BLaER1 (cell line): ENCODE measurements around the gene TMED5.

Source experiments
- H3K27ac ChIP-seq: shearing (Covaris generic); formaldehyde crosslinking; 2 replicates; pipeline ENCODE4 v1.8.1; 2022
- H3K27me3 ChIP-seq: shearing (Covaris generic); formaldehyde crosslinking; 2 replicates; pipeline ENCODE4 v1.8.1; 2022
- H3K36me3 ChIP-seq: shearing (Covaris generic); formaldehyde crosslinking; 2 replicates; pipeline ENCODE4 v1.8.1; 2022
- H3K4me1 ChIP-seq: shearing (Covaris generic); formaldehyde crosslinking; 2 replicates; pipeline ENCODE4 v1.8.1; 2022
- H3K4me2 ChIP-seq: shearing (Covaris generic); formaldehyde crosslinking; 2 replicates; pipeline ENCODE4 v1.8.1; 2022
- H3K4me3 ChIP-seq: shearing (Covaris generic); formaldehyde crosslinking; 2 replicates; pipeline ENCODE4 v1.8.1; 2022
- H3K9ac ChIP-seq: shearing (Covaris generic); formaldehyde crosslinking; 2 replicates; pipeline ENCODE4 v1.8.1; 2022
- H3K9me3 ChIP-seq: shearing (Covaris generic); formaldehyde crosslinking; 2 replicates; pipeline ENCODE4 v1.8.1; 2022
- H4K20me1 ChIP-seq: shearing (Covaris generic); formaldehyde crosslinking; 2 replicates; pipeline ENCODE4 v1.8.1; 2022
- Cebpa-rat ChIP-seq: shearing (Covaris generic); IDR thresholded peaks from 2 replicates; pipeline ENCODE4 v1.8.1; 2022

The TMED5 gene

GRCh38 chr1:93129507-93130099, 50.6 kb downstream of the TMED5 start:
- no peak overlapping the region for H3K4me2 ChIP-seq
- no peak overlapping the region for H3K9ac ChIP-seq
- no peaks in the 10 kb centered on the region for H3K9me3 ChIP-seq
- H3K4me3 ChIP-seq: no peak overlapping the region
- H4K20me1 ChIP-seq: peaks cover 51% of the 10 kb centered on the region
- H3K27ac ChIP-seq: no peak overlapping the region
- TF ChIP-seq Cebpa-rat: no peak
- H3K4me1 ChIP-seq: no peaks in the 10 kb centered on the region
- H3K27me3 ChIP-seq: no peaks in the 10 kb centered on the region
- peaks cover 89% of the 10 kb centered on the region for H3K36me3 ChIP-seq

DNA sequence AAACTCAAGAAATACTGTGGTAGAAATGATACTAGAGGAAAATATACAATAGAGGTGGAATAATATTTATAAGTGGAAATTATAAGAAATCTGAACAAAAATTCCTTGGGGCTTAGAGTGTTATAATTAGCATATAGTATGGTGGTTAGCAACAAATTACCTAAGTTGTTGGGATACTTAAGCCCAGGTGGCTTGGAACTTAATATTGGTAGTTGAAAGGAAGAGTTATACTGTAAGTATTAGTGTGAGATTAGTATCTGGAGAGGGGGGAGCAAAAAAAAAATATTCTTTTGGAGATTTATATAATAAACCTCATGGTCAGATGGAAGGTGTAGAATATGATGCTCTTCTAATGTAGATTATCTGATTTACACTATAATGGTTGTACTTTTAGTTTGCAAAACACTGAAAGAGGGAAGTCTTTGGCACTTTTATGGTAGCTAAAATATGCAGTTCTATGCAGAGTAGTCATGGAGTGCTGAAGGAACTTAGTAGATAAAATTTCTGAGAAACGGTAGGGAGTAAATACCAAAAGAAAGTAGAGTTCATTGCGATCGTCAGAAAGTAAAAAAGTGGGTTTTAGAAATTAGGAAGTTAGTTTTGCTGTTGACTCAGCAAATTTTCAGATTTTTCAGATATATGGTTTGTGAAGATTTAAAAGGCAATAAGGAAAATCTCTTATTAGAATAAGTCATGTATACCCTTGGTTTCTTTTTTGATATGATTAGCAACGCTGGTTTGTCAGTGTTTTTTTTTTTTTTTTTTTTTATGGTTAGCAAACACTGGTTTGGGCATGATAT, 55.5 kb downstream of the TMED5 start:
- Histone ChIP-seq H3K9me3 (no peaks in the 10 kb centered on the region), H3K4me2 (no peak overlapping the region), H3K9ac (no peak overlapping the region), H3K27ac (no peak overlapping the region), H3K4me3 (no peak overlapping the region), H3K36me3 (peaks cover 74% of the 10 kb centered on the region), H3K27me3 (no peaks in the 10 kb centered on the region), H4K20me1 (peaks cover 46% of the 10 kb centered on the region), H3K4me1 (no peaks in the 10 kb centered on the region)
- no peak for TF ChIP-seq Cebpa-rat

DNA sequence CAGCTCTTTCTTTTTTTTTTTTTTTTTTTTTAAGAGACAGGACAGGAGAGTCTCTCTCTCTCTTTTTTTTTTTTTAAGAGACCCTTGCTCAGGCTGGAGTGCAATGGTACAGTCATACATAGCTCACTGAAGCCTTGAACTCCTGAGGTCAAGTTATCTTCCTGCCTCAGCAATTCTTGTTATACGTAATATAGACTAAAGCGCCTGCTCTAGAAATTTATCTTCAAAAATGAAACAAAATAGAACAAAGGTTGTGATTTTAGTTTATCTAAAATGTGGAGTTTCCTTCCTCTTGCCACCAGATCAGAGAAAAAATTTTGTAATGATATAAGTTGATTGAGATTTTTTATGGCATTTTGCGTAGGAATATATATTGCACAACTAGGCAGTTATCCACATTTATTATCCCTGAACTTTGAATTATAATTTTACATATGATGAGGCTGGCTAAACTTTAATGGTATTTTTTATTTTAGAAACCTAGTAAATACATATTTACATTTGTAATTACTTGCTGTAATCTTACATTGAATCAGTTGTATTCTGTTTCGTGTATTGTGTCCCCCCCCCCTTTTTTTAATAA, 56.9 kb downstream of the TMED5 start:
- Histone ChIP-seq H3K4me1 (no peaks in the 10 kb centered on the region), H3K4me3 (no peak overlapping the region), H3K27me3 (no peaks in the 10 kb centered on the region), H3K9me3 (no peaks in the 10 kb centered on the region), H3K4me2 (no peak overlapping the region), H3K36me3 (peaks cover 74% of the 10 kb centered on the region), H4K20me1 (peaks cover 61% of the 10 kb centered on the region), H3K27ac (no peak overlapping the region), H3K9ac (no peak overlapping the region)
- TF ChIP-seq Cebpa-rat: no peak

DNA sequence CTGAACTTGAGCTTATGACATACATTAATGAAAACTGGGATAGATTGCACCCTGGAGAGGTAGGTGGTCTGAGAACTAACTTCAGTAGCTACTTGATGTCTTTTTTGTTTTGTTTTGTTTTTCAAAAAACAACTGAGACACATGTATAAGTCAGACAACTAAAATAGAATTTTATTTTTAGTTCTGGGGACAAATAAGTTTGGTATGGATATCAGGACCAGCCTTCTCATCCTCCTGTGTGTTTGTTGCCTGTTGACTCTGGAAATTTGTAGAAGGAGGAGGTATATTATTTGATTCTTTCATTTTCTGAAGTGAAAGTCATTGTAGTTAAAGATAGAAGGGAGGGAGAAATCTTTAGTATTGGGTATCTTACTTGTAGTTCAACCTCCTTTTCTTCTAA, 59.6 kb downstream of the TMED5 start:
- no peak for TF ChIP-seq Cebpa-rat
- H3K4me1 ChIP-seq: no peaks in the 10 kb centered on the region
- no peak overlapping the region for H3K4me3 ChIP-seq
- no peak overlapping the region for H3K27ac ChIP-seq
- H3K4me2 ChIP-seq: no peak overlapping the region
- H3K27me3 ChIP-seq: no peaks in the 10 kb centered on the region
- H3K9ac ChIP-seq: no peak overlapping the region
- peaks cover 72% of the 10 kb centered on the region for H4K20me1 ChIP-seq
- H3K9me3 ChIP-seq: no peaks in the 10 kb centered on the region
- H3K36me3 ChIP-seq: peaks cover 80% of the 10 kb centered on the region

DNA sequence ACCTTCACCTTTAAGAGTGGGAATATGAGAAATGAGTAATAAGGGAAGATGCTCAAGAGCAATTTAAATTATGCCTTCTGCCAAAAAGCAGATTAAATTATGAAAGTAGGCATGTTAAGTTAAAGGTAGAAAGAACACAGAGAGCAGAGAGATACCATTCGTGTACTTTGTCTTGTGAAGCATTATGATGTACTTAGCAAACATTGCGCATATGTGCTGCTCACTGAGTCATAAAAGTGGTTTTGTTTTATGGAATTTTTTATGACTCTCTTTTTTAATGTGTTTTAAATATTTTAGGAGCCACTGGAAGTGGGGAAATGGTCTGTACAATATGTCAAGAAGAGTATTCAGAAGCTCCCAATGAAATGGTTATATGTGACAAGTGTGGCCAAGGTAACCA, 65.8 kb downstream of the TMED5 start:
- TF ChIP-seq Cebpa-rat: no peak
- Histone ChIP-seq H3K27me3 (no peaks in the 10 kb centered on the region), H4K20me1 (peaks cover 98% of the 10 kb centered on the region), H3K27ac (no peak overlapping the region), H3K36me3 (peaks cover 91% of the 10 kb centered on the region), H3K9me3 (no peaks in the 10 kb centered on the region), H3K9ac (no peak overlapping the region), H3K4me3 (no peak overlapping the region), H3K4me1 (no peaks in the 10 kb centered on the region), H3K4me2 (no peak overlapping the region)

- TF ChIP-seq Cebpa-rat: no peak
- no peaks in the 10 kb centered on the region for H3K27me3 ChIP-seq
- no peak overlapping the region for H3K27ac ChIP-seq
- no peak overlapping the region for H3K9ac ChIP-seq
- H3K36me3 ChIP-seq: peaks cover 90% of the 10 kb centered on the region
- H4K20me1 ChIP-seq: peaks cover 98% of the 10 kb centered on the region
- no peak overlapping the region for H3K4me2 ChIP-seq
- H3K9me3 ChIP-seq: peaks cover 6% of the 10 kb centered on the region; the same call in 1 of the 2 replicates
- H3K4me3 ChIP-seq: no peak overlapping the region
- H3K4me1 ChIP-seq: no peaks in the 10 kb centered on the region
These were observed 67.1 kb downstream of the TMED5 start for GRCh38 chr1:93113127-93113526.

- Histone ChIP-seq H3K9ac (no peak overlapping the region), H3K27ac (no peak overlapping the region)
These were observed 68.7 kb downstream of the TMED5 start for GRCh38 chr1:93111561-93111960.

DNA sequence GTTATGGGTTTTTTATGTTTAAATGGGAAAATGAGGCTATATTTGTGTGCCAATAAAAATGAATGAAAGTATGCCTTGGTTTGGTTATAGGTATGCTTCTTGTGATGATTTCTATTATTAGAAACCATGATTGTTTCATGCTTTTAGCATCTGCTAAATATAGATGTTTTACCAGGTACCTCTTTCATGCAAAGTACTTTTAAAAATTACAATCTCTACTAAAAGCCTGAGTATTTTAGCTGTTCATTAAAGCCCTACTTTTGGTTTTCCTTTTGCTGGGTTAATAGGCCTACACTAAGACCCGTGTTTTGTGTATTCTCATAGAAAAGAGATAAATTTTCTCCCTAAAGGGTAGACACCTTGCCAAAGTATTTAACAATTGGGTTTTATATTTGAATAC, 69.1 kb downstream of the TMED5 start:
- TF ChIP-seq Cebpa-rat: no peak
- no peaks in the 10 kb centered on the region for H3K27me3 ChIP-seq
- H3K36me3 ChIP-seq: peaks cover 90% of the 10 kb centered on the region
- H3K4me1 ChIP-seq: no peaks in the 10 kb centered on the region
- H4K20me1 ChIP-seq: peaks cover 100% of the 10 kb centered on the region
- H3K27ac ChIP-seq: no peak overlapping the region
- no peak overlapping the region for H3K4me3 ChIP-seq
- no peak overlapping the region for H3K4me2 ChIP-seq
- no peak overlapping the region for H3K9ac ChIP-seq
- H3K9me3 ChIP-seq: peaks cover 26% of the 10 kb centered on the region

More at GRCh38 chr1:93111561-93111960, 68.7 kb downstream of the TMED5 start:
- Histone ChIP-seq H3K4me1 (no peaks in the 10 kb centered on the region), H3K36me3 (peaks cover 90% of the 10 kb centered on the region), H3K4me3 (no peak overlapping the region), H3K27me3 (no peaks in the 10 kb centered on the region), H4K20me1 (peaks cover 100% of the 10 kb centered on the region), H3K9me3 (peaks cover 21% of the 10 kb centered on the region), H3K4me2 (no peak overlapping the region)
- TF ChIP-seq Cebpa-rat: no peak

DNA sequence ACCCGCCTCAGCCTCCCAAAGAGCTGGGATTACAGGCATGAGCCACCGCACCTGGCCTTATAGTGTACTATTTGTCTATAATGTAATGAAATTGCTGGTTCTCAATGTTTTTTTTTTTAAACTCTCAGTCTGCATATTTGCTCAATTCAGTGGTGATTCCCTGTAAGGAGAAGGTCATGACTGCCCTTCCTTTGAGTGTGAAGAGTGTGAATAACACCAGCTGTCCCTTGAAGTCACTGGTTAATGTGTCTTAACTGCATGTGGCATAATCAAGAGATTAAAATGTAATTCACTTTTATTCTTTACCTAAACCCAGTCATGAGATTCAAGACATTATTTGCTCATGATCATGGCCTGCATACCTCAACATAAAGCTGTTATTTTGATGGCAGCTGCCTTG, 70.6 kb downstream of the TMED5 start:
- Histone ChIP-seq H3K4me2 (no peak overlapping the region), H3K4me3 (no peak overlapping the region), H3K27me3 (no peaks in the 10 kb centered on the region), H3K9ac (no peak overlapping the region), H3K27ac (no peak overlapping the region), H4K20me1 (peaks cover 100% of the 10 kb centered on the region), H3K9me3 (peaks cover 41% of the 10 kb centered on the region), H3K36me3 (peaks cover 91% of the 10 kb centered on the region), H3K4me1 (no peaks in the 10 kb centered on the region)
- TF ChIP-seq Cebpa-rat: no peak

DNA sequence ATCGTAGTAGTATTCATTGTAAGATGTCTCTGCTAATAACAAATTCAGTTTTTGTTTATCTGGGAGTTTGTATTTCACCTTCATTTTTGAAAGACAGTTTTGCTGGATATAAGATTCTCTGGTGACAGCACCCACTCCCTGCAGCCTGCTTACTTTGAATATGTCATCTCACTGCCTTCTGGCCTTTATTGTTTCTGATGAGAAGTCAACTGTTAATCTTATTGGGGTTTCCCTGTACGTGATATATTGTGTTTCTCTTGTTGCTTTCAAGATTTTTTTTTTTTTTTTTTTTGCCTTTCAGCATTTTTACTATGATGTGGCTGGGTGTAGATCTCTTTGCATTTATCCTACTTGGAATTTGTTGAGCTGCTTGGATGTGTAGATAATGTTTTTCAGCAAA, 71.9 kb downstream of the TMED5 start:
- peaks cover 90% of the 10 kb centered on the region for H3K36me3 ChIP-seq
- H4K20me1 ChIP-seq: peaks cover 100% of the 10 kb centered on the region

More for the DNA sequence above, 71.9 kb downstream of the TMED5 start:
- H3K4me1 ChIP-seq: no peaks in the 10 kb centered on the region
- no peak overlapping the region for H3K9ac ChIP-seq
- H3K9me3 ChIP-seq: peaks cover 52% of the 10 kb centered on the region
- no peak overlapping the region for H3K27ac ChIP-seq
- no peak for TF ChIP-seq Cebpa-rat
- H3K4me2 ChIP-seq: no peak overlapping the region
- H3K4me3 ChIP-seq: no peak overlapping the region
- no peaks in the 10 kb centered on the region for H3K27me3 ChIP-seq
